CD4-positive, alpha-beta T cell treated with Interleukin-15 for 4 hours (primary cell): ENCODE measurements around the gene AKR1C2.
"Not testable (repeated sequence)": the region's sequence is repeated elsewhere in the genome, so short reads cannot be mapped to it uniquely, and the experiment has no call there.

ENCODE experiments used
- DNase-seq: peaks from one replicate; pipeline ENCODE4 v3.0.0-alpha.2; 2020; ENCODE audit warnings: low spot score

Gene AKR1C2

GRCh38 chr10:4988000-4988641 is 15.5 kb downstream of the AKR1C2 start:
- not testable (repeated sequence) for DNase-seq

- DNase-seq = no peak
These were observed 18.6 kb downstream of the AKR1C2 start for GRCh38 chr10:4984971-4985594.

- no peak for DNase-seq
These were observed 19.4 kb downstream of the AKR1C2 start for GRCh38 chr10:4984223-4984622.

- no peak for DNase-seq
These were observed 19.9 kb downstream of the AKR1C2 start for GRCh38 chr10:4983615-4984216.

- DNase-seq = no peak
These were observed 20.9 kb downstream of the AKR1C2 start for GRCh38 chr10:4982764-4983226.

GRCh38 chr10:4981722-4982471 is 21.8 kb downstream of the AKR1C2 start:
- no peak for DNase-seq

GRCh38 chr10:4980793-4981192 is 22.9 kb downstream of the AKR1C2 start:
- DNase-seq = no peak

- no peak for DNase-seq
These were observed 24.8 kb downstream of the AKR1C2 start for GRCh38 chr10:4978870-4979269.

- no peak for DNase-seq
These were observed 26.6 kb downstream of the AKR1C2 start for GRCh38 chr10:4977025-4977424.

GRCh38 chr10:4974400-4974799 is 29.3 kb downstream of the AKR1C2 start:
- not testable (repeated sequence) for DNase-seq

- DNase-seq = not testable (repeated sequence)
These were observed 30.4 kb downstream of the AKR1C2 start for GRCh38 chr10:4973294-4973693.

- DNase-seq = not testable (repeated sequence)
These were observed 31.1 kb downstream of the AKR1C2 start for GRCh38 chr10:4972369-4973142.

- DNase-seq = not testable (repeated sequence)
These were observed 33.3 kb downstream of the AKR1C2 start for GRCh38 chr10:4970362-4970761.

GRCh38 chr10:4969289-4969688 is 34.4 kb downstream of the AKR1C2 start:
- not testable (repeated sequence) for DNase-seq

GRCh38 chr10:4967189-4967588 is 36.5 kb downstream of the AKR1C2 start:
- not testable (repeated sequence) for DNase-seq

GRCh38 chr10:4965763-4966162 is 37.9 kb downstream of the AKR1C2 start:
- not testable (repeated sequence) for DNase-seq

- not testable (repeated sequence) for DNase-seq
These were observed 39.9 kb downstream of the AKR1C2 start for GRCh38 chr10:4963815-4964154.

GRCh38 chr10:4962876-4963814 is 40.5 kb downstream of the AKR1C2 start, which contains the start of gene AKR1C1:
AKR1C1 (plus strand) TSS chr10:4963415; CDS start chr10:4963445, 30 bp downstream.
- DNase-seq = not testable (repeated sequence)

GRCh38 chr10:4962308-4962707 is 41.3 kb downstream of the AKR1C2 start:
- DNase-seq = not testable (repeated sequence)

- DNase-seq = not testable (repeated sequence)
These were observed 42.1 kb downstream of the AKR1C2 start for GRCh38 chr10:4961558-4961957.
